Tibial nerve (tissue), 4 donors: Measurements from ENCODE around the gene NDRG4. TPM values are rescaled to one million over a fixed set of nuclear protein-coding genes. Genes with fewer than 3 reads are reported as not detected.

Experiments
- DNase-seq, 2 donors: peaks; one replicate each; pipeline ENCODE4 v3.0.0-alpha.2; 2019; ENCODE audit warnings: low spot score in 2 of 2
- H3K27ac ChIP-seq, 4 donors: fragments of 200-600 bp; sonication (generic) in 3 of 4; one replicate each; pipeline ENCODE4 v1.5.1; 2017 to 2019; ENCODE audit warnings: mild to moderate bottlenecking in 1 of 4
- H3K27me3 ChIP-seq, 2 donors: fragments of 200-600 bp; sonication (generic) in 1 of 2; one replicate each; pipeline versions ENCODE4 v1.5.1 to v1.6.0; 2017 to 2019
- H3K36me3 ChIP-seq, 3 donors: fragments of 200-600 bp; sonication (generic); one replicate each; pipeline ENCODE4 v1.5.1; 2018 to 2019
- H3K4me1 ChIP-seq, 4 donors: fragments of 200-600 bp; sonication (generic) in 3 of 4; one replicate each; pipeline ENCODE4 v1.5.1; 2017 to 2019
- H3K4me3 ChIP-seq, 4 donors: fragments of 200-600 bp; sonication (generic) in 3 of 4; one replicate each; pipeline ENCODE4 v1.5.1; 2017 to 2019; ENCODE audit warnings: mild to moderate bottlenecking in 1 of 4, moderate library complexity in 1 of 4
- H3K9me3 ChIP-seq, 4 donors: fragments of 200-600 bp; sonication (generic) in 3 of 4; one replicate each; pipeline ENCODE4 v1.5.1; 2017 to 2019
- CTCF ChIP-seq, 5 experiments: fragments of 200-600 bp in 3 of 5; fragments of 450-650 bp in 2 of 5; sonication (generic) in 3 of 5; IDR thresholded peaks; one replicate each; pipeline ENCODE4 v1.5.1; 2016 to 2019; ENCODE audit warnings: antibody characterized with exemption in 5 of 5, mild to moderate bottlenecking in 3 of 5, moderate library complexity in 2 of 5
- EP300 ChIP-seq, 2 donors: sonication (generic); formaldehyde crosslinking; IDR thresholded peaks; one replicate each; pipeline ENCODE4 v1.6.1; 2017; ENCODE audit warnings: antibody characterized with exemption in 2 of 2, mild to moderate bottlenecking in 1 of 2
- POLR2A ChIP-seq, 2 donors: fragments of 450-650 bp; IDR thresholded peaks; one replicate each; pipeline ENCODE4 v1.6.1; 2017; ENCODE audit warnings: antibody characterized with exemption in 2 of 2, mild to moderate bottlenecking in 2 of 2, moderate library complexity in 2 of 2
- WGBS, 2 donors: methylation state at CpG; one replicate each; pipeline ENCODE4 v1.1.5; 2018; 5-methylcytosine and 5-hydroxymethylcytosine counted together
- small RNA-seq: library from RNA; depleted of rRNA; stranded (forward); fragments of <200 nt; gene quantifications from one replicate; pipeline ENCODE3, GENCODE V24; 2016
- total RNA-seq, 4 donors: library from RNA; depleted of rRNA; stranded (reverse); fragments of >200 nt; gene quantifications; one replicate each; pipeline ENCODE4 v1.1.0, GENCODE V29; 2016

The NDRG4 gene
- total RNA-seq, 4 donors from 2014 or later: 3.9 to 12.6 (median 5.9) TPM

DNA sequence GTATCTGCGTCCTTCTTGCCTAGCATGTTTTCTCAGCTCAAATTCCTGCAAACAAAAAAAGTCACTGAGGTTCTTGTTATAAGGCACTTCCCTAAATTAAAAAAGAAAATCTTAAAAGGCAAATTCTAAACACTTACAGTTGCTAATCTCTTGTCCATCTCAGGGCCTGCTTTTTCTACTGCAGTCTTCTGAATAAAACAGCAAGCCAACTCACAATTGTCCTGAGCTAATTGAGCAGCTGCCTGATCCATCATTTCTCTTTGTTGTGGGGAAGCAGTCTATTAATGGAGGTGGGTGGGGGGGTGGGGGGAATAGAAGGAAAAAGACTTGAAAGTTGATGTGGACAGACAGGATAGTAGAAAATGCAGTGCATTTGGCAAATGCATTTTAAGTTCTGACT is 42.3 kb downstream of the NDRG4 start:
- H3K27me3 ChIP-seq: no peaks in the 10 kb centered on the region
- no peak for DNase-seq
- peaks cover 12 to 100% (median 30%) of the 10 kb centered on the region in 3 donors for H3K36me3 ChIP-seq
- no peak overlapping the region for H3K4me3 ChIP-seq
- no peak overlapping the region for H3K27ac ChIP-seq
- no peaks in the 10 kb centered on the region for H3K9me3 ChIP-seq
- 38 to 51% methylated on average over 1 of the region's 1 CpG for WGBS, 2 donors
- TF ChIP-seq POLR2A (IDR thresholded peaks at IDR 0.05) (no peak), CTCF (IDR thresholded peaks at IDR 0.05) (no peak), EP300 (IDR thresholded peaks at IDR 0.05) (no peak)
- H3K4me1 ChIP-seq: no peaks in the 10 kb centered on the region

GRCh38 chr16:58543685-58544084 is 43.7 kb downstream of the NDRG4 start:
- no peak for DNase-seq
- H3K27me3 ChIP-seq: no peaks in the 10 kb centered on the region
- H3K27ac ChIP-seq: no peak overlapping the region
- H3K4me1 ChIP-seq: no peaks in the 10 kb centered on the region
- no peaks in the 10 kb centered on the region for H3K9me3 ChIP-seq
- TF ChIP-seq POLR2A (IDR thresholded peaks at IDR 0.05) (no peak), EP300 (IDR thresholded peaks at IDR 0.05) (no peak), CTCF (IDR thresholded peaks at IDR 0.05) (no peak)
- H3K36me3 ChIP-seq: peaks cover 9 to 98% (median 21%) of the 10 kb centered on the region in 3 donors
- H3K4me3 ChIP-seq: no peak overlapping the region
- WGBS, 2 donors: 92% methylated on average over 8 of the region's 8 CpGs

GRCh38 chr16:58548378-58548777 is 48.4 kb downstream of the NDRG4 start:
- peaks cover 8 to 95% (median 19%) of the 10 kb centered on the region in 3 donors for H3K36me3 ChIP-seq
- H3K4me1 ChIP-seq: no peaks in the 10 kb centered on the region
- H3K27me3 ChIP-seq: no peaks in the 10 kb centered on the region
- DNase-seq: no peak
- H3K27ac ChIP-seq: no peak overlapping the region
- H3K9me3 ChIP-seq: no peaks in the 10 kb centered on the region
- TF ChIP-seq POLR2A (IDR thresholded peaks at IDR 0.05) (no peak), CTCF (IDR thresholded peaks at IDR 0.05) (no peak), EP300 (IDR thresholded peaks at IDR 0.05) (no peak)
- no peak overlapping the region for H3K4me3 ChIP-seq
- 88 to 91% methylated on average over 2 of the region's 2 CpGs for WGBS, 2 donors

GRCh38 chr16:58551496-58551895 is 51.6 kb downstream of the NDRG4 start:
- H3K4me3 ChIP-seq: no peak overlapping the region
- H3K27ac ChIP-seq: no peak overlapping the region
- TF ChIP-seq EP300 (IDR thresholded peaks at IDR 0.05): no peak
- TF ChIP-seq POLR2A (IDR thresholded peaks at IDR 0.05): no peak
- TF ChIP-seq CTCF (IDR thresholded peaks at IDR 0.05): no peak
- no peaks in the 10 kb centered on the region for H3K4me1 ChIP-seq
- H3K27me3 ChIP-seq: no peaks in the 10 kb centered on the region
- no peak for DNase-seq
- 66 to 80% methylated on average over 3 of the region's 3 CpGs for WGBS, 2 donors
- peaks cover 0 to 94% (median 13%) of the 10 kb centered on the region in 3 donors for H3K36me3 ChIP-seq
- no peaks in the 10 kb centered on the region for H3K9me3 ChIP-seq

DNA sequence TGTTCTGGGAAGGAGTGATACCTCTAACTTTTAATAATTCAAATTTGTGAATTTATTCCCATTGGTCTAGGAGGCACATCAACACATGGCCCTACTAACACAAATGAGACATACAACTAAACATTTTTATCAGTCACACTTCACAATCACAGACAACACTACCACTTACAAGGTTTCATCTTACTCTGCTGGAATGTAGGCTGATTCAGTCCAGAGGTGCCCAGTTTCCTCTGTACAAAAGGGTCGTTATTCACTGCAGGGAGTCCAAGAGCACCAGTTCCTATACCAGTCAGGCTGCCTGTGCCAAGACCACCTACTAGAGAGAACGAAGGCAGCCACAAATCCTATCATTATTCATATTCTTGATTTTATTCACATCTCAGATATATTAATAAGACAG is 56.7 kb downstream of the NDRG4 start:
- Histone ChIP-seq H3K27ac (no peak overlapping the region), H3K9me3 (no peaks in the 10 kb centered on the region), H3K27me3 (no peaks in the 10 kb centered on the region), H3K4me1 (no peaks in the 10 kb centered on the region), H3K36me3 (peaks cover 0 to 91% (median 5%) of the 10 kb centered on the region in 3 donors), H3K4me3 (no peak overlapping the region)
- DNase-seq: no peak
- WGBS, 2 donors: 54 to 60% methylated on average over 2 of the region's 2 CpGs
- TF ChIP-seq EP300 (IDR thresholded peaks at IDR 0.05) (no peak), CTCF (IDR thresholded peaks at IDR 0.05) (no peak), POLR2A (IDR thresholded peaks at IDR 0.05) (no peak)

Small RNA genes lying within 50 kb of the gene (small RNA-seq; reads per million reads assigned to genes)
- gene RNU6-103P (not detected), gene SNORA46 (95.7 reads per million, percentile 95 among the genes with 10 or more reads in this experiment), gene SNORA50A (not detected)

Other genes starting within 250 kb of the NDRG4 start
- not detected for gene PRSS54, start 205.1 kb upstream of the NDRG4 start, total RNA-seq
- 1 to 10 TPM; 1.5 to 5.7 (median 2.7) TPM for gene GINS3, start 107.7 kb upstream of the NDRG4 start, total RNA-seq
- 10 to 100 TPM; 41.0 to 82.5 (median 45.2) TPM for gene SETD6, start 15.4 kb downstream of the NDRG4 start, total RNA-seq
- 100 to 1,000 TPM in 2 of 4 donors, 10 to 100 TPM in 2; 80.8 to 122 (median 105) TPM for gene CNOT1, start 129.7 kb downstream of the NDRG4 start, total RNA-seq
- gene SLC38A7, start 184.6 kb downstream of the NDRG4 start, total RNA-seq: 10 to 100 TPM in 3 of 4 donors, 1 to 10 TPM in 1; 9.0 to 34.8 (median 13.2) TPM
- gene GOT2, start 234.2 kb downstream of the NDRG4 start, total RNA-seq: 10 to 100 TPM; 29.7 to 54.2 (median 34.2) TPM